SK-N-MC (cell line): ENCODE data around the gene GNA14.

Experiments used
- DNase-seq: peaks from one replicate; pipeline ENCODE4 v3.0.0-alpha.2; 2011; ENCODE audit warnings: low read depth, low spot score
- H3K27ac ChIP-seq: fragments of 200-600 bp; sonication (generic); 2 replicates; pipeline ENCODE4 v1.5.1; 2016; ENCODE audit warnings: mixed run types
- H3K36me3 ChIP-seq: fragments of 200-600 bp; sonication (generic); 2 replicates; pipeline ENCODE4 v1.6.1; 2017; ENCODE audit warnings: antibody characterized with exemption, low read length, mixed read lengths; ENCODE audit not compliant: insufficient read depth
- H3K4me3 ChIP-seq: fragments of 200-600 bp; sonication (generic); 2 replicates; pipeline ENCODE4 v1.5.1; 2016
- H3K9ac ChIP-seq: fragments of 200-600 bp; sonication (generic); 2 replicates; pipeline ENCODE4 v1.8.0; 2017; ENCODE audit warnings: mixed run types, mixed read lengths; ENCODE audit not compliant: insufficient read length
- H3K9me3 ChIP-seq: fragments of 200-600 bp; sonication (generic); 2 replicates; pipeline ENCODE4 v1.6.1; 2017; ENCODE audit warnings: low read depth, mild to moderate bottlenecking, antibody characterized with exemption, low read length, moderate library complexity, mixed read lengths
- EZH2 ChIP-seq: fragments of 200-600 bp; sonication (generic); IDR thresholded peaks from one replicate; pipeline ENCODE4 v1.6.1; 2017; ENCODE audit warnings: antibody characterized with exemption
- FOXP2 ChIP-seq: optimal IDR thresholded peaks from 2 replicates; pipeline ENCODE3; 2011; ENCODE audit warnings: mild to moderate bottlenecking, moderate library complexity; ENCODE audit not compliant: insufficient read depth; ENCODE audit errors: extremely low read length, control extremely low read depth
- POLR2AphosphoS5 ChIP-seq: IDR thresholded peaks from 2 replicates; pipeline ENCODE4 v1.6.1; 2012; ENCODE audit warnings: mild to moderate bottlenecking, low read depth, low read length, borderline replicate concordance

Gene GNA14

GRCh38 chr9:77561331-77562018, 86.6 kb downstream of the GNA14 start:
- Histone ChIP-seq H3K9me3 (no peaks in the 10 kb centered on the region), H3K9ac (no peak overlapping the region), H3K36me3 (no peaks in the 10 kb centered on the region), H3K4me3 (no peak overlapping the region), H3K27ac (no peak overlapping the region)
- no peak for DNase-seq
- TF ChIP-seq POLR2AphosphoS5 (no peak), EZH2 (no peak)

GRCh38 chr9:77556396-77556795, 91.7 kb downstream of the GNA14 start:
- no peak for TF ChIP-seq EZH2
- no peak for DNase-seq
- no peaks in the 10 kb centered on the region for H3K36me3 ChIP-seq
- no peak overlapping the region for H3K9ac ChIP-seq
- no peaks in the 10 kb centered on the region for H3K9me3 ChIP-seq
- no peak overlapping the region for H3K4me3 ChIP-seq
- H3K27ac ChIP-seq, result no peak overlapping the region

- Histone ChIP-seq H3K4me3 (no peak overlapping the region), H3K9me3 (no peaks in the 10 kb centered on the region), H3K27ac (no peak overlapping the region), H3K9ac (no peak overlapping the region), H3K36me3 (no peaks in the 10 kb centered on the region)
- DNase-seq, result no peak
- TF ChIP-seq EZH2, result no peak
- no peak for TF ChIP-seq FOXP2
- no peak for TF ChIP-seq POLR2AphosphoS5
Measured at GRCh38 chr9:77554586-77555105, 93.5 kb downstream of the GNA14 start.

GRCh38 chr9:77547106-77547730, 100.9 kb downstream of the GNA14 start:
- Histone ChIP-seq H3K4me3 (no peak overlapping the region), H3K9me3 (no peaks in the 10 kb centered on the region), H3K36me3 (no peaks in the 10 kb centered on the region), H3K27ac (no peak overlapping the region), H3K9ac (no peak overlapping the region)
- no peak for TF ChIP-seq FOXP2
- no peak for TF ChIP-seq EZH2
- no peak for TF ChIP-seq POLR2AphosphoS5
- DNase-seq, result no peak

- Histone ChIP-seq H3K27ac (no peak overlapping the region), H3K4me3 (no peak overlapping the region), H3K9me3 (peaks cover 6% of the 10 kb centered on the region; the same call in 1 of the 2 replicates), H3K9ac (no peak overlapping the region), H3K36me3 (no peaks in the 10 kb centered on the region)
- no peak for DNase-seq
- TF ChIP-seq POLR2AphosphoS5 (no peak), EZH2 (no peak), FOXP2 (no peak)
Measured at GRCh38 chr9:77546376-77546950, 101.7 kb downstream of the GNA14 start.

GRCh38 chr9:77544546-77544945, 103.6 kb downstream of the GNA14 start:
- TF ChIP-seq POLR2AphosphoS5 (no peak), FOXP2 (no peak), EZH2 (no peak)

GRCh38 chr9:77543131-77543822, 104.8 kb downstream of the GNA14 start:
- no peak overlapping the region for H3K4me3 ChIP-seq
- peaks cover 13% of the 10 kb centered on the region; the same call in 1 of the 2 replicates for H3K9me3 ChIP-seq
- no peak overlapping the region for H3K9ac ChIP-seq
- DNase-seq, result no peak
- TF ChIP-seq EZH2 (no peak), FOXP2 (no peak), POLR2AphosphoS5 (no peak)
- H3K36me3 ChIP-seq, result no peaks in the 10 kb centered on the region
- H3K27ac ChIP-seq, result no peak overlapping the region

More at GRCh38 chr9:77544546-77544945, 103.6 kb downstream of the GNA14 start:
- Histone ChIP-seq H3K9ac (no peak overlapping the region), H3K27ac (no peak overlapping the region), H3K9me3 (peaks cover 13% of the 10 kb centered on the region; the same call in 1 of the 2 replicates), H3K4me3 (no peak overlapping the region), H3K36me3 (no peaks in the 10 kb centered on the region)
- no peak for DNase-seq

- Histone ChIP-seq H3K4me3 (no peak overlapping the region), H3K9me3 (peaks cover 13% of the 10 kb centered on the region; the same call in 1 of the 2 replicates), H3K36me3 (no peaks in the 10 kb centered on the region), H3K27ac (no peak overlapping the region), H3K9ac (no peak overlapping the region)
- no peak for DNase-seq
- TF ChIP-seq EZH2 (no peak), POLR2AphosphoS5 (no peak), FOXP2 (no peak)
Measured at GRCh38 chr9:77541600-77541999, 106.5 kb downstream of the GNA14 start.
